T follicular helper cell (primary cell): ENCODE data around the gene IPO13.

ENCODE experiments used
- DNase-seq: peaks from one replicate; pipeline ENCODE4 v3.0.0-alpha.2; 2020; ENCODE audit warnings: low read depth

The IPO13 gene

DNA sequence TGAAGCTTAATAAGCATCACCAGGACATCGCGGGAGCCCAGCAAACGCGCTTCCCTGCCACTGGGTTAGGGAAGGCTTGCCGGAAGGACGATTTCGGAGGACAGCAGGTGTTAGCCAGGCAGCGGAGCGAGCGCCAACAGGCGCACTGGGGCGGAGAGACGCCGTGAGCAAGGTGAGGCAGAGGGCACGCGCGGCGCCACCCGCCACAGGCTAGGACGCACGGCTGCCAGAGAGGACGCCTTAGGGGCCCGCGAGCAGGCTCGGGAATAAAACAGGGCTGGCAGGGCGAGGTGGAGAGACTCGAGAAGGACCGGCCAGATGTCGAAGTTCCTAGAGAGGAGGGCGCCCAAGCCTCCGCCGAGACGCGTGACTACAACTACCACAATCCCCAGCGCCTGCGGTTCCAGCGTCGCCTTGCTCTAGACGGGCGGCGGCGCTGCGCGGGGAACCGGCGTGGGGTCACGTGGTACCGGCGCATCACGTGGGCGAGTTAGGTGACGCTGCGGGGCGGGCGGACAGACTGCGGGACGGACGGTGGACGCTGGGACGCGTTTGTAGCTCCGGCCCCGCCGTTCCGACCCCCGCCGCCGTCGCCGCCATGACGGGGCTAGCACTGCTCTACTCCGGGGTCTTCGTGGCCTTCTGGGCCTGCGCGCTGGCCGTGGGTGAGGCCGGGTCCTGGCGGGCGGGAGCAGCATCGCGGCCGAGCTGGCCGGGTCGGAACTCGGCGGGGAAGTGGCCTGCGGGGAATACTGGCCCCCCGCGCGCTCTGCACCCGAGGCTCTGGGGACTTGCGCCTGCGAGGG is 27.9 kb downstream of the IPO13 start, which contains the start of gene ATP6V0B:
Gene ATP6V0B, plus strand, starts transcription at position 518 of the 806 bp plus-strand sequence. Its CDS starts 81 bp downstream, at position 599.
- peak; percentile 92 for DNase-seq

DNA sequence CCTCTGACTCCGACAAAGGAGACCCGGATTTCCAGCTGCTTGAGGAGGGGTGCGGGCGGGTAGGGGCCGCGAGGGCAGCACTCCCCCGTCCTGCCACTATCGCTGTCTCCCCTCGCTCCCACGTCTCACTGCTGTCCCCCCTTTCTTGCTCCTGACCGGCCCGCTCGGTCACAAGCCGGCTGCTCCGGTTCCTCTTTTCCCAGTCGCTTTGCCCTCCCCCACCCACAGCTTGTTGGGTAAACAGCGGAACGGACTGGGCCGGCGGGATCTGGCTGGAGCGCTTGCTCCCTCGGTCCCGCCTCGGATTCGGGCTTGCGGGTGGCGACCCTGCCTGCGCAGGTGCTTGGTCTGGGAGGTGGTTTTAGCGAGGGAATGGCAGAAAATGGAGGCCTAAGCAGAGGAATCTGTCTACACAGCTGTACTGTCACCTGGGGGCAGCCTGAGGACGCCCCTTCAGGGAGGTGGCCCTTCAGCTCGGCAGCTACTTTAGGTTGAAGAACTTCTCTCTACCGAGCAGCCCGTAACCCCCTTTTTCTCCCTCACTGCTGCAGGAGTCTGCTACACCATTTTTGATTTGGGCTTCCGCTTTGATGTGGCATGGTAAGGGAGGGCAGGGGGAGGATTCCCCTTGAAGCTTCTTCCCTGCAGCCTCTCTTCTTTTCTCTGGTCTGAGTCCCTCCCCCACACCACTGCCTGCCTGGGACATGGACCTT is 28.7 kb downstream of the IPO13 start:
- peak; percentile 48 for DNase-seq

DNA sequence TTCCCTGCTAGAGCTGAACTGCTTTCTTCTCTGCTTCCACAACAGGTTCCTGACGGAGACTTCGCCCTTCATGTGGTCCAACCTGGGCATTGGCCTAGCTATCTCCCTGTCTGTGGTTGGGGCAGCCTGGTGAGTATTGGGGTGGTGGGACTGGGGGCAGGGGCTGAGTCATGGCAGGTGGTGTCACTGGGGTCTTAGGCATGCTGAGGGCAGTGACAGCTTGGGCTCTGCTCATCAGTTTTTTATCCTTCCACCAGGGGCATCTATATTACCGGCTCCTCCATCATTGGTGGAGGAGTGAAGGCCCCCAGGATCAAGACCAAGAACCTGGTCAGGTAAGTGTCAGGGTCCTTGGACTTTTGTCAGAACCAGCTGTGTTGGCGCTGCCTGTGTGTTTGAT is 29.3 kb downstream of the IPO13 start:
- DNase-seq: no peak

DNA sequence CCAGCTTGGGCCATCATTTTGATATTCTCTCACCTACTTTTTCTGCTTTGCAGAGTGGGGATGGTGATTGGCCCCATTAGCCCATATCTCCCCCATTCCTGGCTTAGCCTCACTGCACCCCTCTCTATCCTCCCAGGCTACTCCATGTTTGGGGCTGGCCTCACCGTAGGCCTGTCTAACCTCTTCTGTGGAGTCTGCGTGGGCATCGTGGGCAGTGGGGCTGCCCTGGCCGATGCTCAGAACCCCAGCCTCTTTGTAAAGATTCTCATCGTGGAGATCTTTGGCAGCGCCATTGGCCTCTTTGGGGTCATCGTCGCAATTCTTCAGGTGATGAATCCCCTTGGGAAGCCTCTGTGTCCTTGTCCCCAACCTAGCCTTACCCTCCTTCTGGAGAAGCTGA is 30.1 kb downstream of the IPO13 start:
- DNase-seq: no peak

DNA sequence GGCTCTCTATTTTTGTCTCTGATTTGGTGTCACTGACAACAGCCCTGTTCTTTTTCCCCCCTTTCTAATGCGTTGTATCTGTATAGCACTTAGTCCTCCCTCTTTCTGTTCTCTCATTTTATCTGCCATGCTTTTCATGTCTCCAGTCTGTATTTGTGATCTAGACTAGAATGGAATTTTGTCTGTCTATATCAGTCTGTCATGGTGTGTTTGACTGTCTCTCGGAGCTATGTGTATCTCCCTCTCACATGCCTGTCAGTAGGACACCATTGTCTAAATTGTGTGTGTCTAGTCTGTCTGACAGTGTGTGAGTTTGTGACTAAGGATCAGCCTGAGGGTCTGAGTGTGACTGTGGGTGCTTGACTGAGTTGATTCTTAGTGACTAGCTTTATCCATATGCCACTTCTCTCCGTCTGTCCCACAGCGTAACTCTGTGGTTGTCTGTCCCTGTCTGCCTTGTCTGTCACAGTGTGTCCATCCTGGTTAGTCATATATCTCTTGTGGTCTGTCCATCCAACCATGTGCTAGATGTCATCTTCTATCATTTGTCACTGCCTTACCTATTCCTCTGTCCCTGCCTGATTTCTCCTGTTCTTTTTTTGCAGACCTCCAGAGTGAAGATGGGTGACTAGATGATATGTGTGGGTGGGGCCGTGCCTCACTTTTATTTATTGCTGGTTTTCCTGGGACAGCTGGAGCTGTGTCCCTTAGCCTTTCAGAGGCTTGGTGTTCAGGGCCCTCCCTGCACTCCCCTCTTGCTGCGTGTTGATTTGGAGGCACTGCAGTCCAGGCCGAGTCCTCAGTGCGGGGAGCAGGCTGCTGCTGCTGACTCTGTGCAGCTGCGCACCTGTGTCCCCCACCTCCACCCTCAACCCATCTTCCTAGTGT is 30.9 kb downstream of the IPO13 start:
- no peak for DNase-seq

DNA sequence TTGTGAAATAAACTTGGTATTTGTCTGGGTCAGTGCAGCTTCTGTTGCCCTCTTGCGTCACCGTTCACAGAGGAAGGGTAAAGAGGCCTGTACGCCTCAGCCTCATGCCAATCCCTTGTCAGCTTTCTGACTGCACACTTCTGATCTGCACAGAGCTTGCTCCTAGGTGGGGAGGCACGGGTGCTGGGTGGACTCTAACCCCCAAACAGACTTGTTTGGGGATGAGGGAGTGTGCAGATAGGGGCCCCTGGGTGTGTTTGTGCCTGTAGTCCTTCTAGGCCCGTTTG is 31.5 kb downstream of the IPO13 start:
- DNase-seq: no peak

DNA sequence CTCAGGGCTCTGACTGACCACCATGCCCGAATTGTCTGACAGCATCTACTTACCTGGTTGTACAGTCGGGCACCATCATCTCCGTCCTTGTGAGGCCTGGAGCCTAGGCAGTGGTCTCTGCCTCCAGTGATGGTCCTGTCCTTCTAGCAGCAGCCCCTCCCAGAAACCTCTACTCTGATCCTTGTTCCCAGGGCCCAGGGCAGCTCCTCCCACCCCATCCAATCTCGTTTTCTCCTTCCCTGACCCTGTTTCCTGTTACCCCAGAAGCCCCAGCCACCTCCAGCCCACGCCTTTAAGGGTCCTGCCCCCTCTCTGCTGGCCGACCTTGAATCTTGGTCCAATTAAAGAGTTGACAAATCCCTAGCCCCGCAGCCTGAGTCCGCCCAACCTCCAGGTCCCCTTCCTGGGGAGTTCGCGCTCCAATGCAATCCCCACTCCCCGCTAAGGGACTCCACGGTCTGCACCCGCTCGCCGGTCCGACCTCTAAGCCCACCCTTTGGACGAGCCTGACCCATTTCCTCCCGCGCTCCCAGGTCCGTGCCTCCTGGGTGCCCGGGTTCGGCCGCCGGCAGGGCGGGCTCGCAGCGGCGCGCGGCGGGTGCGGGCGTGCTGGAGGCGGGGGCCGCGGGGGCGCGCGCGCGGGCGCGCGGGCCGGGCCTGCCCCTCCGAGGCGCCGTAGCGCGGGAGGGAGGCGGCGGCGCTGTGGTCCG is 32.0 kb downstream of the IPO13 start, which contains the start of gene B4GALT2:
Gene B4GALT2, plus strand, starts transcription at position 660 of the 710 bp plus-strand sequence. CDS start 1,951 bp downstream, outside the sequence.
- no peak for DNase-seq

DNA sequence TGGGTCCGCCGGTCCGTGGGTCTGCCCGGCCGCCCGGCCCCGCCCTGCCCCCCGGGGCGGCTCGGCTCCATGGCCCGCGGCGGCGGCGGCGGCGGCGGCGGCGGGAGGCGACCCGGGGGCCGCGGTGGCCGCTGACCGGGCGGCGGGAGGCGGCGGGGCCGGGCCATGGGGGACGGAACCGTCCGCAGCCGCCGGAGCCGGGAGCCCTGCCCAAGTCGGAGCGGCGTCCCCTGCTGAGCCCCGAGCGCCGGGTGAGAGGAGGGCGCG is 32.4 kb downstream of the IPO13 start:
- DNase-seq: no peak

DNA sequence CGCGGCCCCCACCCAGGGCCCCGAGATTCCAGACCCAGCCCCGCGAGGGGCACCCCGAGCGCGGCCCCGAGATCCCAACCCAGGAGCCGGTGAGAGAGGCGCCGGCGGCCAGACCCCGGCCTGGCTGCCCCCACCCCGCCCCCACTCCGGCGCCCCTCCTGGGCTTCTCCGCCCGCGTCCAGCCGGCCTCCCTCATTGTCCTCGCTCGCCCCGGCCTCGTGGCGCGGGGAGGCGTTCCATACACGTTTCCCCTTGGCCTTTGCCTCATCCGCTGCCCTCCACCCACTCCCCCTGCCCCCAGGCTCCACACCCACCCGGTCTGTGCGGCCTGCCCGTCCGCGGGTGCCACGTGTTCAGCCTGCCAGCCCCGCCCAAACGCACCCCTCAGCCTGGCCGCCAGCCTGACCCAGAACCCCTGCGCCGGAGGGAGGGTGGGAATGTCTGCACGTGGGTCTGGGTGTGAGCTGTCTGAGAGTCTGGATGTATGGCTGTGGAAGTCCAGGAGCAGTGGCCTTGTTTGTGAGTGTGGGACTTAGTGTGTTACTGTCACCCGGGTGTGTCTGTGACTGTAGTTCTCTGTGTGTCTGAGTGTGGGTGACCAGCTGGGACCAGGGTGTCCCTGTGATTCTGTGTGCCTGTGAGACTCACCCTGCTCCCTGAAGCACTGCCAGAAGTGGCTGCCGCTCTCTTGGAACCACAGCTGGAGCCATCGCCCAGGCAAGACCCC is 32.9 kb downstream of the IPO13 start:
- DNase-seq: no peak

DNA sequence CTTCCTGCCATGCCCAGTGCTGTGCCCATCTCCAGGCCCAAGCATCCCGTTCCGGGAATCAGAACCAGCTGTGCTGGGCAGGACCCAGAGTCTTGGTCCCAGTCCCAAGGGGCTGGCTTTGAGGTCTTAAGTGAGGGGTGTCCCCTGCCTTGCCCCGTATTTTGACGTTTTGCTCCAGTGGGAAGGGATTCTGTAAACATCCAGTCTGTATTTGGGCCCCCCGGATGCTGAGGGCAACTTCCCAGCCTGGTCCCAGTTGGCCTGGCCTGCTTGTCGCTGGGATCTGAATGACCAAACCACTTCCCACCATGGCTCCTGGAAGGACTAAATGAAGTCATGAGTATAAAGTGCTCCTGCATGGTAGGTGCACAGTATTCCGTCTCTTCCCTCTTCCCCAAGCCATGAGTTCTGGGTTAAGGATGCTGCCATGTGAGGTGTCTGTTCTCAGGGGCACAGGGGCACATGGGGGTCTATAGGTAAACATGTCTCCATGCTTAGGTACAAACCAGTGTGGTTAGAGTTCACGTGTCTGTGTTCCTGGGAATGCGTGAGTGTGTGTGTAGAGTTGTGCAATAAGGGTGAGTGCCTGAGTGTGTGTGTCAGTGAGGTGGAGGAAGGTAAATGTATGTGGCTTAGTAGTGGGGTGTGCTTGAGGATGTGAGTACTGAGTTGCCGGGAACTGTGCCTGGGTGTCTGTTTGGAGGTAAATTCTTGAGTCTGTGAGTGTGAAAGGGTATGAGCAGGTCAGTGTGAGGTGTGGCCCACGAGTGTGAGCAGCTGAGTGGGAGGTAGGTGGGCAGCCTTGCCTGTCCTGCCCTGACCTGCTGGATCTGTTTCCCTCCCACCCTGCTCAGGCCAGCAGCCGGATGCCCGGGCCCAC is 33.7 kb downstream of the IPO13 start:
- no peak for DNase-seq

DNA sequence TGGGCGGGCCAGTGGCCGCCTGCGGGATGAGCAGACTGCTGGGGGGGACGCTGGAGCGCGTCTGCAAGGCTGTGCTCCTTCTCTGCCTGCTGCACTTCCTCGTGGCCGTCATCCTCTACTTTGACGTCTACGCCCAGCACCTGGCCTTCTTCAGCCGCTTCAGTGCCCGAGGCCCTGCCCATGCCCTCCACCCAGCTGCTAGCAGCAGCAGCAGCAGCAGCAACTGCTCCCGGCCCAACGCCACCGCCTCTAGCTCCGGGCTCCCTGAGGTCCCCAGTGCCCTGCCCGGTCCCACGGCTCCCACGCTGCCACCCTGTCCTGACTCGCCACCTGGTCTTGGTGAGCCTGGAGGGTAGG is 34.4 kb downstream of the IPO13 start:
- DNase-seq: no peak

DNA sequence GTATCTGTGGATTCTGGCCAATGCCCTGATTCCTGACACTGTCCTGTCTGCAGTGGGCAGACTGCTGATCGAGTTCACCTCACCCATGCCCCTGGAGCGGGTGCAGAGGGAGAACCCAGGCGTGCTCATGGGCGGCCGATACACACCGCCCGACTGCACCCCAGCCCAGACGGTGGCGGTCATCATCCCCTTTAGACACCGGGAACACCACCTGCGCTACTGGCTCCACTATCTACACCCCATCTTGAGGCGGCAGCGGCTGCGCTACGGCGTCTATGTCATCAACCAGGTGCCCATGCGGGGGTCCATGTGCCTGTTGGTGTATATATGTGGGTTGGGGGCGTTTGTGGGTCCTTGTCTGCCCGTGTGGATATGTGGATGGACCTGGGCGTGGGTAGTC is 34.9 kb downstream of the IPO13 start:
- no peak for DNase-seq

DNA sequence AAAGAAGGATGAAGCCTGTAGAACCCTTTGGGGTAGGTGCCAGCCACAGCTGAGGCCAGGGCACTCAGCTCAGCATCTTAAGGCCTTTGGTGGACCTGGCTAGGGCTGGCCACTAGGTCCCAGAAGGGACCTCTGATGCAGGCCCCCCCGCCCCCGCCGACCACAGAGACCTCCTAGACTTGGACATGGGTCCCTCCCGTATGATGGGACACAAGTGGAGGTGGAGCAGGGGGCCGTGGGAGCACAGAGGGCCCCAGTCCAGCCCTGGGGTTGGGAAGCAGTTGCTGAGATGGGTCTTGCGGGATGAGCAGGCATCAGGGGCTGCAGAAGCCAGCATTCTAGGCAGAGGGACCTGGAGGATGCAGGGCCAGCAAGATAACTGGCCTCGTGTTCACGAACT is 35.5 kb downstream of the IPO13 start:
- DNase-seq: no peak

DNA sequence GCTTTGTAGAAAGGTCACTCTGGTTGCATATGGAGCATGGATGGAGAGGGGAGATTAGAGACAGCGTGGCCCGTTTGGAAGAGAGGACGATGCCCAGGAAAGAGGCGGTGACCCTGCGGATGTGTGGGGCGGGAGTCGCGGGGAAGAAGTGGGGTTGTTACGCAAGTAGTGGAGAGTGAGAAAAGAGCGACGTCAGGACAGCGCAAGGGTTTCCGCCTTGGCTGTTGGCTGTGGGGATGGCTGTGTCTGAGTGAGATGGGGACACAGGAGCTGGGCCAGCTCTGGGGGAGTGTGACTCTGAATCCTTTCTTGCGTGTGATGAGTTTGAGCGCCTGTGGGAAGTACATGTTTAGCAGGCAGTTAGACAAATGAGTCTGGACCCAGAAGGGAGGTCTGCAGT is 36.1 kb downstream of the IPO13 start:
- no peak for DNase-seq

DNA sequence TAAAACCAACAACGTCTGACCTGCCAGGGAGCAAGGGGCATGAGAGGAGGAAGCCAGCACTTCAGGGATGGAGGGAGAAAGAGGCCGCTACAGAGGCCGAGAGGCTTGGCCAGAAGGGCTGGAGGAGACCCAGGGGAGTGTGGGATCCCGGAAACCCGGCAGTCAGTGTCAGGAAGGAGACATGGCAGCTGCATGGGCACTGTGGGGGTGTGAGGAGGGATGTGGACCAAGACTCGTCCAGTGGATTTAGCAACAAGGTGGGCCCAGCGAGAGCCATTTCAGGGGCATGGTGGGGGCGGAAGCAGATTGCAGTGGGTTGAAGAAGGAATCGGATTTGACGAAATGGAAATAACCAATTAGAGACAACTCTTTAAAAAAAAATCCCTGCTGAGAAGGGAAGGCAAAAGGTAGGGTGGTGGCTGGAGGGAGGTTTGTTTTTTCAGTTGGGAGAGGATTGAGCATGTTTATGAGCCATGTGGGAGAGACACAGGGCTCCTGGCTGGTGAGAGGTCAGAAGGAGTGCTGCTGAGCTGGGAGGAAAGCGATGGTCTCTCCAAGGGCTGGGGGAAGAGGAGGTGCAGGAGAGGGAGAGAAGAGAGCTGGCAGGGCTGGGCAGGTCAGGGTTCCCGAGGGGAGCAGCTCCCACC is 36.6 kb downstream of the IPO13 start:
- DNase-seq: no peak

DNA sequence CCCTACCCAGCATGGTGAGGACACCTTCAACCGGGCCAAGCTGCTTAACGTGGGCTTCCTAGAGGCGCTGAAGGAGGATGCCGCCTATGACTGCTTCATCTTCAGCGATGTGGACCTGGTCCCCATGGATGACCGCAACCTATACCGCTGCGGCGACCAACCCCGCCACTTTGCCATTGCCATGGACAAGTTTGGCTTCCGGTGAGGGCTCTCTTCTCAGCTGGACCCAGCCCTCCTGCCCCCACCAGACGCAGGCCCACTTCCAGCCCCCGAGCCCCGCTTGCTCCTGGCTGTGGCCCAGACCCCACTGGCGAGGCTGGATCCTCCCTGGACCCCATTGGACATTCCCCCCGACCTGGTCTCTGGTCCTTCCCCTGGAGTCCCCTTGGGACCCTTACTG is 38.1 kb downstream of the IPO13 start:
- DNase-seq: no peak

DNA sequence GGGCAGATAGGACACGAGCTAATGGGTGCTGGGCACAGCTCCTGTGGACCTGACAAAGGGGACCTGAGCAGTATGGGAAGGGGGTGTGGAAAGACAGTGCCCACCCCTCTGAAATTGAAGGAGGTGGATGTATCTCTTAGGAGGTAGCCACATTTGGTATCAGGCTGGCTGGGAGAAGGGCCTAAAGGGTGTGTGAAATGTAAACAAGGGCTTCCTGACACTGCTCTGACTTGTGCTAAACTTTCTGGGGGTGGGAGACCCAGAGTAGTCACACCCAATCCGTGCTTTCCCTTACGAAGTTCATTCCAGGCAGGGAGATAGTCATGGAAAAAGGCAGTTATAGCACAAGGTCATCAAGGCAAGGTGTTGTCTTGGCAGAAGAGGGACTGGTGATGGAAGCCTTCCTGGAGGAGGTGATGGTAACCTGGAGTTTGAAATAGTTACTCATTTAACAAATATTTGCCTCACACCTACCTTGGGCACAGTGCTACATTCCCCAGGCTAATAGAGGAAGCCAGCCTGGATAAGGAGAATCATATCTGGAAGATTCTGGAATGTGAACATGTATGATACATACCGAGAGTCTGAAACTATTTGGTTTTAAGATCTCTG is 39.3 kb downstream of the IPO13 start:
- no peak for DNase-seq

DNA sequence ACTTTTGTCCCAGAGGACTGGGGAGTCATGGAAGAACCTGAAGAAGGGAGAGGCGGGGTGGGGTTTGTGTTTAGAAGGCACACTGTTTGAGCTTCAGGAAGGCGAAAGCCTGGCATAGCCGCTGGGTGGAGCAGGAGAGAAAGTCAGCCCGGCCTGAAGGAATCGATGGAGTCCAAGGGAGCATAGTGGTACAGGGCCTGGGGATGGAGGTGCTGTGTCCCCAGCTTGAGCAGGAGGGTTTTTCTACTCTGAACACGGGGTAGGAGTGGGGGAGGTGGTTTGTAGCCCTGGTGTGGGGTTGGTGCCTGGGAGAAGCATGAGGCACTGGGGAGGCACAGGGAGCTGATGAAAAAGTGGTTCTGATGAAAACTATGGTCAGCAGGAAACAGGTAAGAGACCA is 40.0 kb downstream of the IPO13 start:
- no peak for DNase-seq

DNA sequence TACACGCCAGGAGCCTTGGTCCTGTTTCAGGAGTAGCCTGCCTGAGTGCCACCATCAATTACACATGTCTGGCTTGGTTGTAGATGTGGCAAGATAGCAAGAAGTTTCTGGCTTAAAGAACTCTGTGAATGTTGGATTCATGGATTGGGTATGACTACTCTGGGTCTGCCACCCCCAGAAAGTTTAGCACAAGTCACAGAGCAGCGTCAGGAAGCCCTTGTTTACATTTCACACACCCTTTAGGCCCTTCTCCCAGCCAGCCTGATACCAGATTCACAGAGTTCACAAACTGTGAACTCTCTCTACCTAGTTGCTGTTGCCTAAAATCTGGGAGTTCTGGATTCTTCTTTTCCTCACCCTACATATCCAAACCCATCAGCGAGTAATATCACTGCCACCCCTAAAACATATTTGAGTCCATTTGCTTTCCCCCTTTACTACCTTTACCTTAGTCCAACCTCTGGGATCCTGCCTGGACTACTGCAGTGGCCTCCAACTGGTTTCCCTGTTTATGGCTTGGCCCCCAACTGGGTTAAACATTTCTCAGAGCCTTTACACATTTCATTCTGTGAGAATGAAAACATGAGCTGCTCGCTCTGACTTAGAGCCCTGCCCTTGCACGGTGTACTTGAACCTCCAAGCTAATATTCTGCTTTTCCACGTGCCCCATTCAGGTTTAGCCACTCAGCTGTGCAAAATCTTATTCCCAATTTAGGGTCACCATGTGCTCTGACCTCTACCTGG is 40.6 kb downstream of the IPO13 start:
- no peak for DNase-seq
